ENCODE data around the gene MTAP.
A peak's percentile ranks its signal among the peaks of the same experiment; 100 is the strongest.

The MTAP gene

GRCh38 chr9:21812415-21812814, 10.0 kb downstream of the MTAP start:
- Histone ChIP-seq H2AFZ (ENCODE audit: low read length) (no peak overlapping the region), H3K36me3 (replicated peaks; ENCODE audit: insufficient read depth, low read length) (peaks cover 5% of the 10 kb centered on the region; the same call in 1 of the 2 replicates), H3F3A (ENCODE audit: insufficient read depth, low read length) (no peaks in the 10 kb centered on the region), H3K4me3 (ENCODE audit: low read length) (no peak overlapping the region), H3K9me3 (replicated peaks; ENCODE audit: insufficient read depth, low read length) (no peaks in the 10 kb centered on the region), H3K4me1 (ENCODE audit: low read length) (peaks cover 6% of the 10 kb centered on the region; the same call in 1 of the 2 replicates), H3K79me2 (ENCODE audit: low read length) (peaks cover 66% of the 10 kb centered on the region), H3K9ac (ENCODE audit: low read length) (no peak overlapping the region), H3K27me3 (replicated peaks; ENCODE audit: insufficient read depth, low read length) (no peaks in the 10 kb centered on the region), H3K27ac (ENCODE audit: low read length) (no peak overlapping the region), H3K4me2 (ENCODE audit: low read depth, low read length) (no peak overlapping the region), H4K20me1 (ENCODE audit: insufficient read depth, low read length) (no peaks in the 10 kb centered on the region), H3K9me2 (replicated peaks; ENCODE audit: insufficient read depth, low read length) (no peaks in the 10 kb centered on the region)
- no peak for DNase-seq
- TF ChIP-seq CTCF (IDR thresholded peaks at IDR 0.05; ENCODE audit: low read length) (no peak), EZH2phosphoT487 (IDR thresholded peaks at IDR 0.05; ENCODE audit: low read length) (no peak), EZH2 (optimal IDR thresholded peaks at IDR 0.05; ENCODE audit: low read depth, low read length) (no peak)

GRCh38 chr9:21812946-21813568, 10.6 kb downstream of the MTAP start:
- H3K36me3 ChIP-seq (replicated peaks; ENCODE audit: insufficient read depth, low read length) = peaks cover 5% of the 10 kb centered on the region
- DNase-seq = peak; percentile 54
- H2AFZ ChIP-seq (ENCODE audit: low read length) = no peak overlapping the region
- H3K27ac ChIP-seq (ENCODE audit: low read length) = no peak overlapping the region; the same call in 1 of the 2 replicates
- H4K20me1 ChIP-seq (ENCODE audit: insufficient read depth, low read length) = no peaks in the 10 kb centered on the region
- no peaks in the 10 kb centered on the region for H3K9me3 ChIP-seq (replicated peaks; ENCODE audit: insufficient read depth, low read length)
- H3K4me2 ChIP-seq (ENCODE audit: low read depth, low read length) = peak overlapping the region; percentile 9; the same call in 1 of the 2 replicates
- no peaks in the 10 kb centered on the region for H3K9me2 ChIP-seq (replicated peaks; ENCODE audit: insufficient read depth, low read length)
- peaks cover 6% of the 10 kb centered on the region; the same call in 1 of the 2 replicates for H3K4me1 ChIP-seq (ENCODE audit: low read length)
- H3K4me3 ChIP-seq (ENCODE audit: low read length) = no peak overlapping the region
- no peak for TF ChIP-seq EZH2 (optimal IDR thresholded peaks at IDR 0.05; ENCODE audit: low read depth, low read length)
- no peak for TF ChIP-seq EZH2phosphoT487 (IDR thresholded peaks at IDR 0.05; ENCODE audit: low read length)
- peak; percentile 71 for TF ChIP-seq CTCF (IDR thresholded peaks at IDR 0.05; ENCODE audit: low read length)
- H3K9ac ChIP-seq (ENCODE audit: low read length) = no peak overlapping the region
- no peaks in the 10 kb centered on the region for H3K27me3 ChIP-seq (replicated peaks; ENCODE audit: insufficient read depth, low read length)
- no peaks in the 10 kb centered on the region for H3F3A ChIP-seq (ENCODE audit: insufficient read depth, low read length)
- peaks cover 66% of the 10 kb centered on the region for H3K79me2 ChIP-seq (ENCODE audit: low read length)

- Histone ChIP-seq H3K9ac (ENCODE audit: low read length) (no peak overlapping the region), H3K36me3 (replicated peaks; ENCODE audit: insufficient read depth, low read length) (peaks cover 5% of the 10 kb centered on the region), H3K79me2 (ENCODE audit: low read length) (peaks cover 59% of the 10 kb centered on the region), H3K9me3 (replicated peaks; ENCODE audit: insufficient read depth, low read length) (no peaks in the 10 kb centered on the region), H4K20me1 (ENCODE audit: insufficient read depth, low read length) (no peaks in the 10 kb centered on the region), H3K4me1 (ENCODE audit: low read length) (peaks cover 6% of the 10 kb centered on the region; the same call in 1 of the 2 replicates), H3K9me2 (replicated peaks; ENCODE audit: insufficient read depth, low read length) (no peaks in the 10 kb centered on the region), H3K4me2 (ENCODE audit: low read depth, low read length) (peak overlapping the region; percentile 9; the same call in 1 of the 2 replicates), H3K27me3 (replicated peaks; ENCODE audit: insufficient read depth, low read length) (no peaks in the 10 kb centered on the region), H2AFZ (ENCODE audit: low read length) (no peak overlapping the region), H3K27ac (ENCODE audit: low read length) (peak overlapping the region; percentile 7; the same call in 1 of the 2 replicates), H3F3A (ENCODE audit: insufficient read depth, low read length) (no peaks in the 10 kb centered on the region), H3K4me3 (ENCODE audit: low read length) (no peak overlapping the region)
- TF ChIP-seq CTCF (IDR thresholded peaks at IDR 0.05; ENCODE audit: low read length) (peak; percentile 63), EZH2phosphoT487 (IDR thresholded peaks at IDR 0.05; ENCODE audit: low read length) (no peak)
- peak; percentile 63 for DNase-seq
Measured at GRCh38 chr9:21813575-21814473, 11.4 kb downstream of the MTAP start.

Measured in MM.1S (cell line).